Measurements from ENCODE around the gene NIBAN1.
"Not testable (repeated sequence)": the region's sequence is repeated elsewhere in the genome, so short reads cannot be mapped to it uniquely, and the experiment has no call there.

NIBAN1 gene

GRCh38 chr1:184973272-184974055 lies 844 bp downstream of the NIBAN1 start:
- peak; percentile 74 to 75 for DNase-seq

- peak in 1 of 2 donors; percentile 15 for DNase-seq
Observed at GRCh38 chr1:184972315-184973055, 1.8 kb downstream of the NIBAN1 start.

- DNase-seq: no peak
Observed at GRCh38 chr1:184971522-184972265, 2.6 kb downstream of the NIBAN1 start.

- peak in 1 of 2 donors; percentile 20 for DNase-seq
Observed at GRCh38 chr1:184970691-184971161, 3.6 kb downstream of the NIBAN1 start.

GRCh38 chr1:184966989-184967388 lies 7.3 kb downstream of the NIBAN1 start:
- DNase-seq: no peak

GRCh38 chr1:184965944-184966860 lies 8.1 kb downstream of the NIBAN1 start:
- no peak for DNase-seq

GRCh38 chr1:184965439-184965838 lies 8.9 kb downstream of the NIBAN1 start:
- no peak for DNase-seq

DNA sequence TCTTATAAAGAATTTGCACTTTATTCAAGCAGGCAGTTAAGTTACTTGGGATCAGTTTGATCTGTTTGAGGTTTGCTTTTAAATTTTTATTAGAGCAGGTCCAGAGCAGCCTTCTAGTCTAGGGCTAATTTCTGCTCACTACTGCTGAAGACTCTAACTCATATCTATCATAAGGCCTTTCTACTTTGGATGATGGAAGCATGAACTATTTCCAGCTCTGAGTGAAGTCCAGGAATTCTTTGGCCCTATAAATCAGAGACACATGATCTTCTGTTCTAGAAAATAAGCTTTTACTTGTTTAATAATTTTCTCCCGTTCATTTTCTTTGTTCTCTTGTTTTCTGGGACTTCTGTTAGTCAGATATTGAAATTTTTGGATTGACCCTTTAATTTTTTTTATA lies 14.7 kb downstream of the NIBAN1 start:
- DNase-seq: no peak

GRCh38 chr1:184958554-184959353 lies 15.6 kb downstream of the NIBAN1 start:
- no peak for DNase-seq

- DNase-seq: not testable (repeated sequence)
Observed at GRCh38 chr1:184957901-184958300, 16.4 kb downstream of the NIBAN1 start.

DNA sequence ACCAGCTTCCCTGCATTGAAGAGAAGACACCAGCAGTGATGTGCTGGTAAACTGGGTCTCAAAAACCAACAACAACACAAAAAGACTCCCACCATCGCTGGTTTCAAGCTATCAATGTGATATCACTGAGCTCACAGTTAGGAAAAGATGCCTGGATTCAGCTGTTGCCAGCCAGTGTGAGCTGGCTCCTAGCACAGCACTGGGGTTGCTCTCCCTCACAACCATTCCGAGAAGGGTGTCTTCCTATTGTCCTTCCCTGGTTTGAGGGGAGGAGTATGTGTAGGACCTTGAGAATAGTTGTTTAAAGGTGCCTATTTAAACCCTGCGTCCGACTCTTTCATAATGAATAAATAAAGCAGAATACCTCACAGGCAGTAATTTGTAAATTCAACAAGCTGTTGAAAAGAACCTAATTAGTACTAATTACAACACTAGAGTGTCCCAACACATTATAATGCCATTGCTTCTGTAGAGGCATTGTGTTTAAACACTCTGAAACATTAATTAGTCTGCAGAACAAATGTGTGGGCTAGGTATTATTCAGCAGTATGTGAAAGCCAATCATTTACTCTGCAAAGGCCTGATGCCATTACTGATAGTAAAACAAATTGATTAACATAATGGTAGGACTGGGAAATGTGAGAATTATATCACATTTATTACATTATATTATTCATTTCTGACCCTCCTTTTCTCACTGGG lies 17.2 kb downstream of the NIBAN1 start:
- DNase-seq: no peak

DNA sequence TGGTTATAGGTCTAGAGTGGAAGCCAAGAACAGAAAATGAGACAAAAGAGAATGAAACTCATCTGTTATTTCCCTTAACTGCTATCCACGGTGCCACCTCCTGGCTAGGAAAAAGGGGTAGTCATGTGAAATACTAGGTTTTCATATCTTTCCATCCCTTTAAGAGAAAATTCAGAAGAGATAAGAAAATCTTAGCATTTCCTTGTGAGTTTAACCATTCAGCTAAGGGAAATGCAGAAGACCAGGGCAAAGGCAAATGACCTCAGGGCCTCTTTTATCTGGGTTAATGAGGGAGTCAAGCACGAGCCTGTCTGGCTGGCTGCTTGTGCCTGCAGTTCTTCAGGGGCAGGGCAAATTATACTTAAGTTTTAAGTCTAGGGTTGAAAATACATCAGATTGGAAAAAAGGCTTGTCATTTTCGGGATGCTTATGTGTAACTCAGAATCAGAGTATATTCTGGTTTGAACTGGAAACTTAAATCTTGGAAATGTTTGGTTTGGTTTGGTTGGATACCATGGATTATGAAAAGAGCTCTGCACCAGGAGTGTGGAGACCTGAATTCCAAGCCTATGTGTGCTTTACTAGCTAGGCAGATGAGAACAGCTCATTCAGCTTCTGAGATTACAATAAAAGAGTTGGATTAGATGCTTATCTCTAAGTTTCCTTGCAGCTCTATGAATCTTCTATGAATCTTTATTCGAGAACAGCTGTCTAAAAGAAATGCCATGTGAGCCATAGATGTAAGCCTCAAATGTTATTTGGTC lies 19.9 kb downstream of the NIBAN1 start:
- no peak for DNase-seq

- no peak for DNase-seq
Observed at GRCh38 chr1:184953600-184954219, 20.6 kb downstream of the NIBAN1 start.

DNA sequence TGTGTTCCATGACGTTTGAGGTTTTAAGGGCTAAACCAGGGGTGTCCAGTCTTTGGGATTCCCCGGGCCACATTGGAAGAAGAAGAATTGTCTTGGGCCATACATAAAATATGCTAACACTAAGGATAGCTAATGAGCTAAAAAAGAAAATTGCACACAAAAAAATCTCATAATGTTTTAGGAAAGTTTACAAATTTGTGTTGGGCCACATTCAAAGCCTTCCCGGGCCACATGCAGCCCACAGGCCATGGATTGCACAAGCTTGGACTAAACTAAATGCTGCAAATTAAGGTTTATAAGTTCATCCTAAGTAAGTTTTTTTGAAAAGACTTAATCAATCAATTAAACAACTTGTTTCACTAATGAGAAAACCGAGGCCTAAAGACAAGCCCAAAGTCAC lies 21.9 kb downstream of the NIBAN1 start:
- DNase-seq: no peak

GRCh38 chr1:184951788-184952187 lies 22.5 kb downstream of the NIBAN1 start:
- DNase-seq: no peak

- no peak for DNase-seq
Observed at GRCh38 chr1:184950906-184951305, 23.4 kb downstream of the NIBAN1 start.

GRCh38 chr1:184950227-184950626 lies 24.1 kb downstream of the NIBAN1 start:
- no peak for DNase-seq

- DNase-seq: no peak
Observed at GRCh38 chr1:184947497-184948256, 26.6 kb downstream of the NIBAN1 start.
